Measurements from ENCODE around the gene VIM.
"Not testable (repeated sequence)": the region's sequence is repeated elsewhere in the genome, so short reads cannot be mapped to it uniquely, and the experiment has no call there.

VIM gene

GRCh38 chr10:17232276-17232960 lies 4.4 kb downstream of the VIM start:
- no peak for DNase-seq (ENCODE audit: low read depth in 2 of 2)

- no peak for DNase-seq (ENCODE audit: low read depth in 2 of 2)
Observed at GRCh38 chr10:17233286-17233991, 5.4 kb downstream of the VIM start.

DNA sequence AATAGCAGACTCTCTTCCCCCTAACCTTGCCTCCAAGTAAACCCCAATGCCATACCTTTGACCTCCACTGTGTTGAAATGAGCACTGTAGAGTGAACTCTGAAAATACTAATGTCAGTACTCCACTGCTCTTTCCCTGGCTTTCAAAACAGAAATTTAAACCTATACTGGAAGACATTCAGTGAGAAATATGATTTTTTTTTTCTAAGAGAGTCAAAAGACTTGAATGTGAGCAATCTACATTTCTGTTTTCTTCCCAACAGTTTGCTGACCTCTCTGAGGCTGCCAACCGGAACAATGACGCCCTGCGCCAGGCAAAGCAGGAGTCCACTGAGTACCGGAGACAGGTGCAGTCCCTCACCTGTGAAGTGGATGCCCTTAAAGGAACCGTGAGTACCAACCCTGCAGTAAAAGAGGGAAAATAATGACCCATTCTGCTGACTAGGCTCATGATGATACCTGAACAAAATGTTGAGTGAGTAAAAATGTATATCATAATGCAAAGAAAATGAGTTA lies 6.4 kb downstream of the VIM start:
- DNase-seq (ENCODE audit: low read depth in 2 of 2): no peak

GRCh38 chr10:17235136-17235535 lies 7.1 kb downstream of the VIM start:
- DNase-seq (ENCODE audit: low read depth in 2 of 2): no peak

DNA sequence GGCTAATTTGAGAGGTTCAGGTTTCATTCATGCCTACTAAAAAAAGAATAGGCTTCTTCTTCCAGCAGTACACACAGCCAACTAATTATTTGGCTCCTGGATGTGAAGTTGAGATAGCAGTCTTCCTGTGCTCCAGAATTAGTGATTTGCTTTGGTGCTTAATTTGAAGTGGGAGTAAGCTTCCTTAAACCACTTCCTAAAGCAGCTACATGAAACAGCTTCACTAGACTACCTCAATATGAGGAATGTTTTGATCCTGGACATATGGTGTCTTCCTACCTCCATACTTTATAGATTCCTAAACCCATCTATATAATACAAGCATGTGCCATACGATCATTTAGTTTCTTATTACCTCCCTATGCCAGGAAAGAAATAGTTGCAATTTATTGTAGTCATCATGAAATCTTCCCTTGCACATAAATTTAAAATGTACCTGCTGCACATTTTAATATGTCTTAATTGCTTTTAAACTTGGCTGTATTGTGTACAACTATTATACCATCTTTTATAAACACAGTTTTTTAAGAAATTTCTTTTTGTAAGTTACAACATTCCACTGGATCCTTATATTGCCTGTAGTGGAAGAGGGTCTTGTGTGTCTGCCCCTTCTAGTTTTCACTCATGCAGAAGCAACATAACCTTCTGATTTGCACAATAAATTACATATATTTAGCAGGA lies 8.6 kb downstream of the VIM start:
- DNase-seq (ENCODE audit: low read depth in 2 of 2): no peak

GRCh38 chr10:17237149-17237527 lies 9.1 kb downstream of the VIM start:
- DNase-seq (ENCODE audit: low read depth in 2 of 2): no peak

DNA sequence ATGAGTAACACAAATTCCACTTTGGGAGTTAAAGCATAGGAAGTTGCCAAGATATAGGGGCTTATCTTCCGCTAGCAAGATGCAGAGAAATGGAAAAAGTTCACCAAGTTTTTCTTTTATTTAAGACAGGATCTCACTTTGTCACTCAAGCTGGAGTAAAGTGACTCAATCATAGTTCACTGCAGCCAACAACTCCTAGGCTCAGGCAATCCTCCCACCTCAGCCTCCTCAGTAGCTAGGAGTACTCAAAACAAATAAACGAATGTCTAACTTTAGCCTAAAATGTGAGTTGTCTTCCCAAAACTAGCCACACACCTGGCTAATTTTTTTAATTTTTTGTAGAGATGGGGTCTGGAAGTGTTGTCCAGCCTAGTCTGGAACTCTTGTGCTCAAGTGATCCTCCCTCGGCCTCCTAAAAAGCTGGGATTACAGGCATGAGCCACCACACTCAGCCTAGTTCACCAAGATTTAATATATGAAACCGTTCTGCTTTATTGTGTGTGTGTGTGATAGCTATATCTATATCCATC lies 9.9 kb downstream of the VIM start:
- no peak for DNase-seq (ENCODE audit: low read depth in 2 of 2)

- DNase-seq (ENCODE audit: low read depth in 2 of 2): no peak
Observed at GRCh38 chr10:17238445-17239291, 10.6 kb downstream of the VIM start.

GRCh38 chr10:17239345-17240085 lies 11.5 kb downstream of the VIM start:
- DNase-seq (ENCODE audit: low read depth in 2 of 2): no peak

DNA sequence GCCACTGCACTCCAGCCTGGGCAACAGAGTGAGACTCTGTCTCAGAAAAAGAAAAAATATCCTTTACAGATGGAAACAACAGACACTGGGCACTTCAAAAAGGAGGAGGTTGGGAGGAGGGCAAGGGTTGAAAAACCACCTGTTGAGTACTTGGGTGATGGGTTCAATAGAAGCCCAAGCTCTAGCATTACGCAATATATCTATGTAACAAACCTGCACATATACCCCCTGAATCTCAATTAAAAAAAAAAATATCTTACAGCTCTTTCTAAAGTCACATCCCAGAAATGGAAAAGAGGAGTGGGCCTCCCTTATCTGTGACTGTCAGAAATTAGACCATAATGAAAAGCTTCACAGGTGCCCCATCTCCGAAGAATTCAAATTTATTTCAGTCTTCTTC lies 12.1 kb downstream of the VIM start:
- DNase-seq (ENCODE audit: low read depth in 2 of 2): no peak

DNA sequence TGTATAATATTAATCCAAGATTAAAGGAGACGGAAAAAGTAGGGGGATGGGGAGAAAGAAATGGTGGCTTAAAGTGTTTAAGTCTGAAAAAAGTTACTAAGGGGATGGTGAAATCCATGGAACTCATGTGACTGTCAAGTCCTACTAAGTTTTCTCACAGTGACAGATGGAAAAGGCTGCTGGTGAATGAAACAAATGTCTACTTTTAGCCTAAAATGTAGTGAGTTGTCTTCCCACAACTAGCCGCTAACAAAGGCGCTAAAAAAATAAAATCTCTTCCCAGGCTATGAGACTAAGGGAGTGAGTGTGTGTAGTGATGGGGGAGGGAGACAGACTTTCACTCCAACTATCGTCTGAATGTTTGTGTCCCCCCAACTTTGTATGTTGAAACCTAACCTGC lies 12.6 kb downstream of the VIM start:
- DNase-seq (ENCODE audit: low read depth in 2 of 2): no peak

DNA sequence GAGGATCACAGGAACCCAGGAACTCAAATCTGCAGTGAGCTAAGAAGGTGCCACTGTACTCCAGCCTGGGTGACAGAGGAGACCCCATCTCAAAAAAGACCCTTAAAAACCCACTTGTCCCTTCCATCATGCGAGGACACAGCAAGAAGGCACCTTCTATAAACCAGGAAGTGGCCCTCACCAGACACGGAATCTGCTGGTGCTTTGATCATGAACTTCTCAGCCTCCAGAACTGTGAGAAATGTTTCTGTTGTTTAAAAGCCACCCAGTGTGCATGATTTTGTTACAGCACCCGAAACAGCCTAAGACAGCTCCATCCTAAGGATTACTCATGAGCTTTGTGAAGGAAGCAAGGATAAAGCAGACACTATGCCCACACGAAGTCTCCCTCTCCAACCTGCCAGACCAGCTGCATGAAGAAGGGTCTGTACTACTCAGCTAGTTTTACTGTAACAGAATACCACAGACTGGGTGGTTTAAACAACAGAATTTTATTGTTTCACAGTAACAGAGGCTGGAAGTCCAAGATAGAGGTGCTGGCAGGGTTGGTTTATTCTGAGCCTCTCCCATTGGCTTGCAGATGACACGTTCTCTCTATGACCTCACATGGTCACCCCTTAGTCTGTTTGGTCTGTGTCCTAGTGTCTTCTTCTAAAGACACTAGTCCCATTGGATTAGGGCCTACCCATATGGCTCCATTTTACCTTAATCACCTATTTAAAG lies 13.7 kb downstream of the VIM start:
- no peak for DNase-seq (ENCODE audit: low read depth in 2 of 2)

- DNase-seq (ENCODE audit: low read depth in 2 of 2): no peak
Observed at GRCh38 chr10:17244700-17245365, 16.8 kb downstream of the VIM start.

GRCh38 chr10:17247210-17247609 lies 19.2 kb downstream of the VIM start:
- DNase-seq (ENCODE audit: low read depth in 2 of 2): no peak

DNA sequence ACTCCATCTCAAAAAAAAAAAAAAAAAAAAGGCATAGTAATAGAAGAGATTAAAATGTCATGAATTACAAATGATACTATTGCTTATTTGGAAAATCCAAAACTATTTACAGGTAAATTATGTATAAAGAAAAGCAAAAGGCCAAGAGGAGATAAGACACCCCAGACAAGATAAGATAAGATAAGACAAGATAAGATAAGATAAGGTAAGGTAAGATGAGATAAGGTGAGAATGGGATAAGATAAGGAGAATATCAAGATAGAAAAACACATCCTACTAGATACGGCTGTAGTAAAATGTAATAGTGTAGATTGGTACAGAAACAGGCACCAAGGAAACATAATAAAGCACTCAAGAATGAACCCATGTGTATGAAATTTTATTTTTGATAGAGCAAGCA lies 20.9 kb downstream of the VIM start:
- DNase-seq (ENCODE audit: low read depth in 2 of 2): no peak

GRCh38 chr10:17249820-17250219 lies 21.8 kb downstream of the VIM start:
- DNase-seq (ENCODE audit: low read depth in 2 of 2): no peak

DNA sequence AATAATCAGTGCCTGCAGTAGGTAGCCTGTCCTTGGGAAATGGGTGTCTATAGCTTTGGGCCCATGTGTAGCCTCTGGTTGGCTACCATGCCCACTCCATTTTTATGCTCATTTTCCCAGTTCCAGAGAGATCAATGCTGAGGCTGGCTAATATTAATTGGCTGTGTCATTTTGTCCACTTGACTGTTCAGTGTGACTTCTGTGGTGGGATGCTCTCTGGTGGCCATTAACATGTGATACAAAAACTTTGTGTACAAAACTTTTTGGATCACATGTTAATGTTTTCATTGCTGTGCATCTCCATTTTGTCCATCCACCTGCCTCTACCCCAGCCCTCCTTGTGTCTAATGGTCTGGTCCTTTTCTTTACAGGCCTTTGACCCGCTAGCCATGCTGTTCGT lies 22.7 kb downstream of the VIM start:
- no peak for DNase-seq (ENCODE audit: low read depth in 2 of 2)

- DNase-seq (ENCODE audit: low read depth in 2 of 2): not testable (repeated sequence)
Observed at GRCh38 chr10:17254543-17255050, 26.6 kb downstream of the VIM start.

- DNase-seq (ENCODE audit: low read depth in 2 of 2): no peak
Observed at GRCh38 chr10:17255512-17255911, 27.5 kb downstream of the VIM start.

GRCh38 chr10:17256051-17256450 lies 28.0 kb downstream of the VIM start:
- no peak for DNase-seq (ENCODE audit: low read depth in 2 of 2)

Data from stimulated activated CD8-positive, alpha-beta memory T cell treated with anti-CD3 and anti-CD28 coated beads, Interleukin-15, amount 100 ng/mL, for 4 hours (primary cell).